Iris pigment epithelial cell (primary cell): ENCODE data around the gene DIP2C.

ENCODE experiments used
- DNase-seq: peaks from one replicate; pipeline ENCODE4 v3.0.0-alpha.2; 2011; ENCODE audit warnings: low read depth

Gene DIP2C

DNA sequence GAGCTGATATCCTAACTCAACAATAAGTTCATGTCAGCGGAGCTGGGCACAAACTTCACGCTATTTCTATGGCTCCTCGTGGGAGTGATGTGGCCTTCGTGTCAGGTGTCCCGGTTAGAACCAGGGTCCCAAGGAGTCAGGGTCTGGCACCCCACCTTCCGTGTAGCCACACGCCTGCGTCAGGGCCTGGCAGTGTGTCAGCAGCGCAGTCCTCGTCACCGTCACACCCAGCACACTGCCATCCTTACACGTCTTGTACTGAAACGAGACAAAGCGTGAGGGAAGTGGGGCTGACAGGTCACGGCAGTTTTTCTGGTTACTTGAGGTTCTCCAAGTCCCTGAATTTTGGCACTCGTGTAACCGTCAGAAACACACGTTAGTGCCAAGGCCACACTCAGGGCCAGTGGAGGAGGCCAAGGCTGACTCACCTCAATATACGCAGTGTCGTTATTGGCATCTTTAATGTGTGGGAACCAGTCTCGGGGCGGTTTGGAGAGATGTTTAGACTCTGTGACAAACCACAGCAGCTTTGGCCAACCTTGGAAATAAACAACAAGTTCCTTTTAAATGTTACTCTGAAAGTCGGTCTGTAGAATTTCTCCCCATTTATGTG, 299.5 kb downstream of the DIP2C start:
- DNase-seq = no peak

DNA sequence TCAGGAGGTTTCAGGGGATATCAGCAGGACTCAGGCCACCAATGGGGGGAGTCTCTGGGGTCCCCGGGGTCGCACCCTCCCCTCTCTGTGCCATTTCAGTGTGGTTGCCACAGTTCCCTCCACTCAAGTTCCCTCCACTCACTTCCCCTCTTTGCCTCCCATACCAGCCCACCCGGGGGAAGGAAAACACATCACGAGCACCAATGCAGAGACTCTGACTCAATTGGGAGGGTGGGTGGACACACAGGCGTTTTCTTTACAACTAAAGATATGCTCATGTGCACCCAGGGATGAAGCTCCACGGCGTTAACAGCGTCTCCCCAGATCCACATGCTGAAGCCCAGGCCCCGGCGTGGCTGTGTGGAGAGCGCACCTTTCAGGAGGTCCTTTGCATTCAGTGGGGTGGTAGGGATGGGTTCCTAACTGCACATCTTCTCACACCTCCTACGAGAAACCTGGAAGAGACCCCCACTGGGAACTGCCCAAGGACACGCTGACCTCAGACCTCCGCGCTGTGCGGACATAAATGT, 300.1 kb downstream of the DIP2C start:
- DNase-seq = no peak

DNA sequence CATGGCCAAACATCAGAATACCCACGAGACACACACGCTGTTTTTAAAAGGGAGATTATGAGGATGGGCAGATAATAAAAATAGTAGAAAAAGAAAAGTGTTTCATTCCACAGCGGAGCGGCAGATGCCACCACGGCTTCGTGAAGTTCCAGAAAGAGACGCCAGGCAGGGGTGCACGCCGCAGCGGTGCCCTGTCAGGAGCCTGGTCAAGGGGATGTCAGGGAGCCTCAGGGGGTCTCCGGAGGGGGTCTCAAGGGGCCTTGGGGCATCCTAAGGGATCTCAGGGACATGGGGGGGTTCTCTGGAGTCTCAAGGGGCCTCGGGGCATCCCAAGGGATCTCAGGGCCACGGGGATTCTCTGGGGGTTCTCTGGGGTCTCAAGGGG, 300.8 kb downstream of the DIP2C start:
- no peak for DNase-seq

DNA sequence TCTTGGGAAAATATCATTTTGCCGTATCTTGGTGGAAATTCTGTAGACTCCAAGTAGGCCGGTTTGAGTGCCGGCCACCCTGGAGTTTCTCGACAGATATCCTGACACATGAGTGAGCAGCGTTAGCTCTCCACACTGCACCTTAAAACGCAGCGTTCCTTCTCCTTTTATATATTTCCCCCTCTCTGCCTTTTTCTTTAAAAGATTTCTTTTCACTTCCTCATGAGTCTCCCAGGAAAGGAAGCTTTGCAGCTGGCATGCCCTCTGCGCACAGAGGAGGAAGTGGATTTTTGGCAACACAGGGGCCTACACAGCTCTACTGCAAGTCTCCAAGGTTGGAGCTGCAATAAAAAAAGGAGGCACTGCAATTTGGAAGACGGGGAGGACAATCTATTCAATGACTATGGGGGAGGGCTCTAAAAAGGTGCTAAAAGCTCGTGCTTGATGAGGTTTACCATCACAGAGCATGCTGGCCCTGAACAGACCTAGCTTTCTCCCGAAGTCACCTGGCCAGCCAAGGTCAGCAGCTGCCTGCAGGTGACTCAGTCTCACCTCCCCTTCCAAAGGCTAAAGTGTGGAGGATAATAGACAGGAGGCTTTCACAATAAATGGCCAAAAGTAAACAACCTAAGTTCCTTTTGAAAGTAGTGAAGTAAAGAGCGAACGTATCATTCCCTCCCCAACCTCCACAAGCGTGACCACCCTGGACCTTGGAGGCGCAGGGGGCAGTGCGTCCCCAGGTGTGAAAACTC, 301.4 kb downstream of the DIP2C start:
- DNase-seq = no peak

DNA sequence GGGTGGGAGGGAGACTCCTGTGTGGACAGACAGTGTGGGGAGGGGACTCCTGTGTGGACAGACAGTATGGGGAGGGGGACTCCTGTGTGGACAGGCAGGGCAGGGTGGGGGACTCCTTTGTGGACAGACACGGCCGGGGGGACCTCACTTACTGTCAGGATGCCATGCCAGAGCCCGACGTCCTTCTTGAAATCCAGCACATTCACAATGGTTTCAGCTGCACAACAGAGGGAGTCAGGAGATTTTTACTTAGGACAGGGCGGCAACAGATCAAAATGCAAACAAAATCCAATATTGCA, 301.9 kb downstream of the DIP2C start:
- no peak for DNase-seq

DNA sequence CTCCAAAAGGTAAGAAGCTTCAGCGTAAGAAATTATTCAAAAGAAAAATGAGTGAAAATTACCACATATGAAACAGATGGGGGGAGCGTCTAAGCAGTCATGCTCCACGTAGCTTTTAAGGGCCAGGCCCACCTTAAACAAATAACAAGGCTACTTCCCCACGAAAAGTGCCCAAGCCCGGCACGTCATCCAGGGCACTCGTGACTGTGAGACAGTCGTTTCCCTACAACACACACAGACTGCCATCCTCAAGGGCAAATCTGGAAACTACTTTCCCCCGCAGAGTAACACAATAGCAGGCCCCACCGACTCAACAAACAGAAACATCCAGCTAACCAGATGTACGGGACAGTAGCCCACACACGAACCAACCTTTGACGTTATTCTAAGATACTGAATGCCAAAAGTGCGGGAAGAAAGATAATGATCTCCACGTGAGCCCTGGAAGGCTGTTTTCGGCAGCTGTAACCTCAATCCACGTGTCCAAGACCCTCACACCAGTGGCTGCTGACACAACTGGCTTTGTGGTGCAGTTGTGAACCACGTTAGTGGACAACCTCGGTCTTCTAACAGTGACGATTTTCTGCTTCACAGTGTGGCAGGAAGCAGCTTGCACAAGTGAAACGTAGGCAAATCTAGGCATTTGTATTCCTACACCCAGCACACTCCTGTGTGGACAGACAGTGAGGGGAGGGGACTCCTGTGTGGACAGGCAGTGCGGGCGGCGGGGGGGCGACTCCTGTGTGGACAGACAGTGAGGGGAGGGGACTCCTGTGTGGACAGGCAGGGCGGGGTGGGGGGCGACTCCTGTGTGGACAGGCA, 302.5 kb downstream of the DIP2C start:
- no peak for DNase-seq

DNA sequence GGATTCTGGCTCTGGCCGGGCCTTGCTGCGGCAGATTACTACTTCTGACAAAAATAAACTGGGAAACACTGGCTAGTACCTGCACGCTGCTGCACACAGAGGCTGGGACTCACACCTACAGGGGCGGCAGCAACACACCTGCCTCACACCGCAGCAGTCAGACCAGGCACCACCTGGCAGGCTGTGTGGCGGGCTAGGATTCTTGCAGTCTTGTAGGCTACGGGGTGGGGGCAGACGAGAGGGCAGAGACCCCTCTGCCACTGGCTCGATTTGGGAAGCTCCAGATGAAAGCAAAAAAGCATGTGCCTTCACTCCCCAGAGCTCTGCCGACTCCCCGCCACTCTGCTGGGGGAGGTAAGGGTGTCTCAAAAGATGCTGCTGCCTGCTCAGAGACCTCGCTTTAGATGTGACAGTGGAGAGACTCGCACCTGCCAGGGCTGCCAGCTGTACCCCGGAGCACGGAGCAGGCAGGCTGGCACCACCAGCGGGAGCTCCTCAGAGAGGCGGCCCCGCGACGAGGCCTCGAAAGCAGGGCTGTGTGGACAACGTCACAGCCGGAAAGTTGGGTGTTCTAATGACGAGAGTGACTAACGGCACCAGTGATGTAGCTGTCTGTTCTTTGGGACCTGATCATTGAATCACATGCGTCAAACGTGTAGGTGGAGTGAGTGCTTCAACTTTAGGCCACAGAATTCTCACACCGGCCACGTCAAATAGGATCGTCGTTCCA, 303.7 kb downstream of the DIP2C start:
- DNase-seq = no peak

DNA sequence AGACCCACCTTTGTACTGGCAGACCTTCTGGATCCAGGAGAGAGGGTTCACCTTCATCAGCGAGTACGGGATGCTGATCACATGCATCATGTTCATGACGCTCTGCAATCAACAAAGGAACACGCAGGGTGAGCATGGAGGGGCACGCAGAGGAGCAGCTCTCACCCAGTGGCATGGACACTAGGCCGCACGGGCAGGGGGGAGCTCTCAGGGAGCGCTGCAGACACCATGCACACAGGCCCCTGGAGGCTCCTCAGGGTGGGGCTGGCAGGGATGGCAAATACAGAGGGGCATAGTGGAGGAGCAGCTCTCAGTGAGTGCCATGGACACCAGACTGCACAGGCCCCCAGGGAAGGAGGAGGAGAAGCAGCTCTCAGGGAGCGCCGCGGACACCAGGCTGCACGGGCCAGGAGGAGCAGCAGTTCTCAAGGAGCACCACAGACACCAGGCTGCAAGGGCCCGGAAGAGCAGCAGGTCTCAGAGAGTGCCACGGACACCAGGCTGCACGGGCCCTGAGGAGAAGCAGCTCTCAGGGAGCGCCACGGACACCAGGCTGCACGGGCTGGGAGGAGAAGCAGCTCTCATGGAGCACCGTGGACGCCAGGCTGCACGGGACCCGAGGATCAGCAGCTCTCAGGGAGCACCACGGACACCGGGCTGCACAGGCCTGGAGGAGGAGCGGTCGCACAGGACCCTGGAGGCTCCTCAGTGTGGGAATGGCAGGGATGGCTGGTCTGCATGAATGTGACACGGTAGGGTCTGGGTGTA, 304.7 kb downstream of the DIP2C start:
- no peak for DNase-seq

DNA sequence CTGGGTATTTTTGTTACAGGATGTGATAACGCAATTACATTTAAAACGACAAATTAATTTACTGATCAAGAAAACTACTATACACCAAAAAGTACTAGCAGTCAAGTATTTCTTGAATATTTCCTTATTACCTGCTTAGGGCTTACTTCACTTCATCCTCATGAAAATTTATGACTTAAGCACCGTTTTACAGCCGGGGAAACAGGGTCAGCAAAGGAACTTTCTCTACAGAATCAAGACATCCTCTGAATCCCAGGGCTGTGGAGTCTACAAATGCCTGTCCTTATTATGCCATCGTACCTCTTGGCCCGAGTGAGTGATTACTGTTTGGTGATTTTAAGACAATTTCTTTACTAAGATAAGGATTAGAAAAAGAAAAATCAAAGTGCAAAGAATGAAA, 305.9 kb downstream of the DIP2C start:
- DNase-seq = no peak

DNA sequence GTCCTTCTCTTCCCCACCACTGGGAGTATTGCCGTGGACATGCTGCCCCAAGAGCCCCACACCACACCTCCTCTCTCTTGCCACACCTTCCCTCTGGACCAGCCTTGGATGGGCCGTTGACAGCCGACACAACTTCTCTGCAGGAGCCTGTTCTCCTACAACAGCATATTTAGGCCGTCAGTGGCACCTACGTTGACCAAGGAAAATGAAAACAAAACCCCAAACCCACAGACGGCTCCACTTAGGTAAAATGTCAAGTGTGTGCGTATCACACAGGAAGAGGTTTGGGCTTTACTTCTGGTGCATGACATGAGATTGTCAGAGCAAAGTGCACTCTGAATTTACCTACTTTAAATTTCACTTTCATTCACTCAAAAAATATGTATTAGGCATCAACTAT, 307.7 kb downstream of the DIP2C start:
- no peak for DNase-seq

DNA sequence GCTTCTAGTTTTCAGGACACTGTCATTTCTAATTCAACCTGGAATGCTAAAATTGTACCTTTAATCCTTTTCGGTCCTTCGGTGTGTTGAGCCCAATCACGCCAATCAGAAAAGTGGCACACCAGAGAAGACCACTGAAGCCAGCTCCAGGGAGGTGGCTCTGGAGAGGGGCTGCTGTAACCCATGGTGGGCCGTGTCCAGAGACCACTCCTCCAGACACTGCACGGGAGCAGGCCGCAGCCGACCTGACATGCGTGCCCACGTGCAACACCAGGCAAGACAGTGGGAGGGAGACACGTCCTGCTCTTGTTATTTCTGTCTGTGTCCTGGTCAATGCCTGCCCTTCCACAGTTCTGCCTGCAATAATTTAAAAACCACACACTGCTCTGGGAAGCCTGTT, 308.1 kb downstream of the DIP2C start:
- DNase-seq = no peak

DNA sequence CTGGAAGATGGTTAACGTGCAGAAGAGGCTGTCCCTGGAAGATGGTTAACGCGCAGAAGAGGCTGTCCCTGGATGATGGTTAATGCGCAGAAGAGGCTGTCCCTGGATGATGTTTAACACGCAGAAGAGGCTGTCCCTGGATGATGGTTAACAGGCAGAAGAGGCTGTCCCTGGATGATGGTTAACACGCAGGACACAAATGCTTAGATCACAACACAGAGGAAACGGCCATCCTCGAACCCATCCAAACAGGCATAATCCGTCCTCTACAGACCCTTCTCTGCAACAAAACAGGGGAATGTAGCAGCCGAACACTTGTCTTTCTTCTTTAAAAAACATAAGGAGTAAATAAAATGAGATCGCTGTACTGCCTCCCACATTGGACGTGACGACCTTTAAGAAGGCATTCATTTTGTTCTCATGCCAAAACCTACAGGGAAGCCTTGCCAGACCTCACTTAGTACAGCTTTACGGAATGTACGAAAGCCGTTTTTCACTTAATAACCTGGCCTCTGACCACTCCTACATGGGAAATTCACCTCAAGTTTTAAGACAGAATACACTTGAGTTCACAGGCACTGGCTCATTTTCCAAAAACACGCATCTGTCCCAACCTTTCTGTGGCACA, 309.0 kb downstream of the DIP2C start:
- peak; percentile 71 for DNase-seq

DNA sequence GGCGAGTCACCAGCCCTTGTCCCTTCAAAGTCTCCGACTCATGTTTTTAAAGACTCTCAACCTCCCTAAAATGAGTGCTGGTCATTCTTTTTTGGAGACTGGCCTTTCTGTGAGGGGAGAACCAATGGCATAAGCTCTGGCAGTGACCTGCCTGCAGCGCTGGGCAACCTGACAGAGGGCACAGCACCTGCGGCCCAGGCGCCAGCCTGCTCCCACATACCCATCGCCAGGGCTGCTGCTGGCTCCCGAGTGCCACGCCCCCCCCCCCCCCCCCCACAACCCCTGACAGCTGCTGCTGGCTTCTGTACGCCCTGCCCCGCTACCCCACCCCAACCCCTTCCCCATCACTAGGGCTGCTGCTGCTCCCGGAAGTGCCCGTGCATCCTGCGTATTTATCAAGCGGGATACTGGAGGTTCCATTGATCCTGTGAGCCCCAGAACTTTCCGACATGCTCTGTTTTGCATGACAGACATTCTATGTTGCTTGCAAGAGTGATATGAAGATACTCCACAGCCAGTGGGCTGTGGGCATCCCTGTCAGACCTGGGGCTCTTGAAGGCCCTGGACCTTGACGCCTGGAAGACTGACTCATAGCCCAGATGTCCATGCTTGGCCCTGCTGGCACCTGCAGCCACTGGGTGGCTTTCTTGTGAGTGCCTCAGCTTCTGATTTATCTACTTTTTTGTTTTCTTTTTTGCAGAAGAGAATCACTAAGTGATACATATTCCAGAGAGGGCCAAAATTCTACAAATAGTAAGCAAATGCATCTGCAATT, 310.4 kb downstream of the DIP2C start:
- DNase-seq = no peak

DNA sequence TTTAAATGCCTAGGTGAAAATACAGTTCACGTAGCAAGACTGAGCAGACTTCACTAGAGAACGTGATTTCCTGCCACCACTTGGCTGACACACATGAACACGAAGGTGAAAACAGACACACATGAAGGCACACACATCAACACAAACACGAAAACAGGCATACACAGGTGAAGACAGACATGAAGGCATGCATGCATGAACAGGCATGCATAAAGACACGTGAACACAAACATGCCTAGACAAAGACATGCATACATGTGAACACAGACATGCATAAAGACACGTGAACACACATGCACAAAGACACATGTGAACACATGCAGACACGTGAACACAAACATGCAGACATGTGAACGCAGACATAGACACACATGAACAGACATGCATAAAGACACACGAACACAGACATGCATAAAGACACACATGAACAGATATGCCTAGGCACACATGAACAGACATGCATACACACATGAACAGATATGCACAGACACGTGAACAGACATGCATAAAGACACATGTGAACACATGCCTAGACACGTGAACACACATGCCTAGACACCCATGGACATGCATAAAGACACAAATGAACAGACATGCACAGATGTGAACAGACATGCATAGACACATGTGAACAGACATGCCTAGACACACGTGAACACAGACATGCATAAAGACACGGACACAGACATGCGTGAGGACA, 311.1 kb downstream of the DIP2C start:
- no peak for DNase-seq

DNA sequence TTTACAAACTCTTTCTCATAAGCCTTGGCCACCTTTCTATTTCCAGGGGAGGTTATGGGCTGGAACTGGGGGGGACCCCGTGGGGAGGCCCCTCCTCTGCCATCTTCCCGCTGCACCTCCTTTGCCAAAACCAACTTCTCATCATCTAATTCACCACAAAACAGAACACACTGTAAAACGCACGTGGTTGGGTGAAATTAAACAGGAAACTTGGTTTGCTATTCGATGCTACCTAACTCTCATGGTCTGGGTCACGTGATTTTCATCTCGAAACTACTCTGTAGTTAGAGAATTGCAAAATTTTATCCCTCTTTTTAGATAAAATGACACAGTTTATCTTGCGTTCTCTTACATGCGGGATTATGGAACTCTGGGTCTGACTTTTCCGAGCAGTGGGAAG, 312.2 kb downstream of the DIP2C start:
- no peak for DNase-seq

DNA sequence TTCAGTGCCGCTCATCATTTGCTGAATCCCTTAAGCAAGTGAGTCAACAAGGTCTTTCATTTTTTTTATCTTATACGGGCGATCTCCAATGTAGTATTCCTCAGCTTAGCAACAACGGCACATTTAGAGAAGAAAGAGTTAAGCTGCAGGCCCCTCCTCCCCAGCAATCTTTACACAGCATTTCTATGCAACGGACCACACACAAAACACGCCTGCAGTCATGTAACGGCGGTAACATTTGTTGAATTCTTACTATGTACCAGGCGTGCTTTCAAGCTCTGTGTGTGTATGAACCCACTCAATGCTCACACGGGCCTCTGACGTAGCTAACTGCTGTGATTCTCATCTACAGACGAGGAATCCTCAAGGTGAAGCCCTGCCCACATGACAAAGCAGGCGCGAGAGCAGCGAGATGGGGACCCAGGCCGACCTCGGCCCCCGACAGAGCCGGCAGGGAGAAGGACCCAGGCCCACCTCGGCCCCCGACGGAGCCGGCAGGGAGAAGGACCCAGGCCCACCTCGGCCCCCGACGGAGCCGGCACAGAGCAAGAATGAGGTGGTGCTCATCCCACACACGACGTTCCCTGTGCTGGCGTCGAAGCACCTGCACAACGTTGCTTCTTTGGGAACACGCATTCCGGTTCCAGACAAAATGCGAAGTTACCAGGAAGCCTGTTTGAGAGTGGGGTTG, 313.5 kb downstream of the DIP2C start:
- no peak for DNase-seq

DNA sequence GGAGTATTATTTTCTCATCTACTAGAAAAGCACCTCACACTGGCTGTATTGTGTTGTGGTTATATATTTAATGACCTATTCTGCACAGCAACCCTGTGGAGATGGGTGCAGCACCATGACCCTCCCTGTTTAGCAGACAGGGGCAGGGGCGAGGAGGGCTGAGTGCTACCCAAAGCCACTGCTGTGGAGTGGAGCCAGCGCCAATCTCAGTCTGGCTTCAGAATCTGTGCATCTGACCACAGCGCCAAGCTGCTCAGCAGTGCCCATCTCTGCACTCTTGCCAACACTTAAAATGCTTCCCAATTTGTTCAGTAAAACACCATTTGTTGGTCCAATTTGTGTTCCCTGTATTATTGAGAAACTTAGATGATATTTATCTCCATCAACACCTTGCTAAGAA, 315.1 kb downstream of the DIP2C start:
- no peak for DNase-seq

DNA sequence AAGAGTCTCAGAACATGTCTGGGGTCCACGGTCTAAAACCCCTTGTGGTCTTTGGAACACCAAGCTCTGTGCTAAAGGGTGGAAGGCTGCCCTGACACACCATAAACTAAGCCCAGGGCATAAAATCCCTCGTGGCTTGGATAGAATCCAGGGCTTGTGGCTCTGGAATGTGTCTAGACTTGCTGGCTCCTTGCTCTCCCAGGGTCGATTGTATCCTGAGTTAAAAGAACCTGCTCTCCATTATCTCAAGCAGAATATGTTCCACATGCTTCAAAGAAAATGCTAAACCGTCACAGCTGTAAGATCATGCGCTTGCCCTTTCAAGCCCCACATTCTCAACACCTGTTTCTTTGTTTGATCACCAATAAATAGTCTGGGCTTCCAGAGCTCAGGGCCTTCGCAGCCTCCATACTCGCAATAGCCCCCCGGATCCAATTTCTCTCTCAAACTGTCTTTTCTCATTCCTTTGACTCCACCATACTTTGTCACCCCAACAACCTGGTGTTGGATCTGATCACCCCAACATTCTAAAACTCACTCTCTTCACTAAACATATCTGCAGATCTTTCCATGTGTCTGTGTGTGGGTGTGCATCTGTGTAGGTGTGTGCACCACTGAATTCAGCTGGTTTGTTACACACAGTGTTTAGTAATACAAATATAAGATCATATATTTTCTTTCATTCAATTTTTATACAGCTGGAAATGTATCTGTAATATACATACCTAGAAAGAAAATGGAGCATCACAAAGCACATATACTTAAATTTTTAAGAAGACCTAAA, 315.8 kb downstream of the DIP2C start:
- DNase-seq = peak; percentile 81
